Peyer's patch (tissue), 4 donors: ENCODE measurements around the gene SEC11C. TPM values are rescaled to one million over a fixed set of nuclear protein-coding genes. Genes with fewer than 3 reads are reported as not detected.

Experiments
- DNase-seq, 3 donors: peaks; one replicate each; pipeline ENCODE4 v3.0.0-alpha.2; 2017 to 2019
- H3K27ac ChIP-seq, 4 donors: fragments of 200-600 bp; sonication (generic); one replicate each; pipeline ENCODE4 v1.5.1; 2016 to 2019
- H3K27me3 ChIP-seq, 2 donors: fragments of 200-600 bp; sonication (generic); one replicate each; pipeline ENCODE4 v1.5.1; 2019
- H3K36me3 ChIP-seq, 3 donors: fragments of 200-600 bp; sonication (generic); one replicate each; pipeline ENCODE4 v1.5.1; 2016 to 2019
- H3K4me1 ChIP-seq, 4 donors: fragments of 200-600 bp; sonication (generic); one replicate each; pipeline ENCODE4 v1.5.1; 2016 to 2019
- H3K4me3 ChIP-seq, 4 donors: fragments of 200-600 bp; sonication (generic); 1 replicate in 3 of 4; 2 replicates in 1 of 4; pipeline ENCODE4 v1.5.1; 2016 to 2019; ENCODE audit warnings: mild to moderate bottlenecking in 1 of 4
- H3K9me3 ChIP-seq, 4 donors: fragments of 200-600 bp; sonication (generic); one replicate each; pipeline ENCODE4 v1.5.1; 2016 to 2019; ENCODE audit warnings: mild to moderate bottlenecking in 1 of 4
- CTCF ChIP-seq, 6 experiments: fragments of 450-650 bp in 4 of 6; fragments of 200-600 bp in 2 of 6; sonication (generic) in 1 of 6; IDR thresholded peaks; one replicate each; pipeline ENCODE4 v1.5.1; 2017 to 2019; ENCODE audit warnings: antibody characterized with exemption in 6 of 6, mild to moderate bottlenecking in 3 of 6, moderate library complexity in 1 of 6
- POLR2A ChIP-seq, 2 donors: fragments of 450-650 bp; IDR thresholded peaks; one replicate each; pipeline ENCODE4 v1.5.1; 2017; ENCODE audit warnings: antibody characterized with exemption in 2 of 2, mild to moderate bottlenecking in 2 of 2, moderate library complexity in 2 of 2
- total RNA-seq, 4 donors: library from RNA; depleted of rRNA; stranded (reverse); fragments of >200 nt; gene quantifications; one replicate each; pipeline ENCODE4 v1.1.0, GENCODE V29; 2016

Gene SEC11C
- total RNA-seq, 4 donors from 2014 or later: 15.7 to 52.9 (median 29.4) TPM

GRCh38 chr18:59127047-59127446, 12.6 kb upstream of the SEC11C start:
- no peak overlapping the region for H3K27ac ChIP-seq
- H3K27me3 ChIP-seq: no peaks in the 10 kb centered on the region
- H3K4me3 ChIP-seq: no peak overlapping the region
- H3K9me3 ChIP-seq: no peaks in the 10 kb centered on the region
- no peak for DNase-seq
- no peak for TF ChIP-seq CTCF (IDR thresholded peaks at IDR 0.05)
- TF ChIP-seq POLR2A (IDR thresholded peaks at IDR 0.05): no peak
- H3K4me1 ChIP-seq: no peaks in the 10 kb centered on the region
- no peaks in the 10 kb centered on the region for H3K36me3 ChIP-seq

GRCh38 chr18:59129951-59130703, 9.6 kb upstream of the SEC11C start:
- no peak overlapping the region for H3K4me3 ChIP-seq
- no peaks in the 10 kb centered on the region for H3K4me1 ChIP-seq
- H3K27me3 ChIP-seq: no peaks in the 10 kb centered on the region
- no peak overlapping the region for H3K27ac ChIP-seq
- DNase-seq: no peak
- TF ChIP-seq POLR2A (IDR thresholded peaks at IDR 0.05) (no peak), CTCF (IDR thresholded peaks at IDR 0.05) (no peak)
- no peaks in the 10 kb centered on the region for H3K36me3 ChIP-seq
- H3K9me3 ChIP-seq: no peaks in the 10 kb centered on the region

- H3K36me3 ChIP-seq: no peaks in the 10 kb centered on the region
- DNase-seq: no peak
- no peaks in the 10 kb centered on the region for H3K27me3 ChIP-seq
- TF ChIP-seq POLR2A (IDR thresholded peaks at IDR 0.05) (no peak), CTCF (IDR thresholded peaks at IDR 0.05) (no peak)
- H3K4me3 ChIP-seq: no peak overlapping the region
- H3K9me3 ChIP-seq: no peaks in the 10 kb centered on the region
- no peak overlapping the region for H3K27ac ChIP-seq
- no peaks in the 10 kb centered on the region for H3K4me1 ChIP-seq
Observed at GRCh38 chr18:59132810-59133465, 6.7 kb upstream of the SEC11C start.

- peaks cover 0 to 12% (median 0%) of the 10 kb centered on the region in 4 donors for H3K4me1 ChIP-seq
- TF ChIP-seq CTCF (IDR thresholded peaks at IDR 0.05): no peak
- TF ChIP-seq POLR2A (IDR thresholded peaks at IDR 0.05): peak in 1 of 2 donors; percentile 23
Observed at GRCh38 chr18:59139291-59139614, 431 bp upstream of the SEC11C start.

GRCh38 chr18:59140302-59140885, 710 bp downstream of the SEC11C start:
- no peak for TF ChIP-seq POLR2A (IDR thresholded peaks at IDR 0.05)
- TF ChIP-seq CTCF (IDR thresholded peaks at IDR 0.05): no peak
- DNase-seq: peak in 2 of 3 donors; percentile 32 to 52
- peaks cover 0 to 12% (median 0%) of the 10 kb centered on the region in 4 donors for H3K4me1 ChIP-seq
- H3K9me3 ChIP-seq: no peaks in the 10 kb centered on the region
- H3K27ac ChIP-seq: peak overlapping the region; percentile 82 to 90 (median 87)
- H3K4me3 ChIP-seq: peak overlapping the region; percentile 68 to 84 (median 82)
- H3K27me3 ChIP-seq: no peaks in the 10 kb centered on the region
- H3K36me3 ChIP-seq: no peaks in the 10 kb centered on the region

More at GRCh38 chr18:59139291-59139614, 431 bp upstream of the SEC11C start:
- Histone ChIP-seq H3K27me3 (no peaks in the 10 kb centered on the region), H3K4me3 (peak overlapping the region; percentile 68 to 84 (median 82)), H3K9me3 (no peaks in the 10 kb centered on the region), H3K36me3 (no peaks in the 10 kb centered on the region), H3K27ac (peak overlapping the region; percentile 82 to 90 (median 87))
- DNase-seq: peak; percentile 92 to 97 (median 93)
